Neural cell (in vitro differentiated cells): Measurements from ENCODE around the gene FAM118B. TPM values are rescaled to one million over a fixed set of nuclear protein-coding genes. Genes with fewer than 3 reads are reported as not detected.

Source experiments
- H2AFZ ChIP-seq: fragments of 200-600, 300-800 bp; sonication (generic), shearing (Covaris generic); 2 replicates; pipeline ENCODE4 v1.6.0; 2014; ENCODE audit warnings: low read depth, mild to moderate bottlenecking, antibody characterized with exemption, low read length, moderate library complexity
- H3F3A ChIP-seq: fragments of 200-600 bp; shearing (Covaris generic); 2 replicates; pipeline ENCODE4 v1.6.1; 2016; ENCODE audit warnings: mild to moderate bottlenecking, moderate library complexity, mixed read lengths, antibody characterized with exemption, low read length; ENCODE audit not compliant: insufficient read depth, poor library complexity, severe bottlenecking
- H3K27ac ChIP-seq: fragments of 200-600, 300-800 bp; sonication (generic), shearing (Covaris generic); 2 replicates; pipeline ENCODE4 v1.5.1; 2014; ENCODE audit warnings: mild to moderate bottlenecking, low read length, moderate library complexity
- H3K27me3 ChIP-seq: fragments of 300-800, 200-600 bp; sonication (generic), shearing (Covaris generic); 2 replicates; pipeline ENCODE4 v1.6.0; 2014; ENCODE audit warnings: mild to moderate bottlenecking, low read depth, low read length, moderate library complexity; ENCODE audit not compliant: insufficient read depth
- H3K36me3 ChIP-seq: fragments of 300-800, 200-600 bp; sonication (generic), shearing (Covaris generic); 2 replicates; pipeline ENCODE4 v1.5.1; 2014; ENCODE audit warnings: mild to moderate bottlenecking, antibody characterized with exemption, low read length, moderate library complexity; ENCODE audit not compliant: insufficient read depth
- H3K4me2 ChIP-seq: fragments of 300-800, 200-600 bp; sonication (generic), shearing (Covaris generic); 2 replicates; pipeline ENCODE4 v1.6.0; 2014; ENCODE audit warnings: mild to moderate bottlenecking, low read length
- H3K4me3 ChIP-seq: fragments of 300-800, 200-600 bp; sonication (generic), shearing (Covaris generic); 2 replicates; pipeline ENCODE4 v1.5.1; 2014; ENCODE audit warnings: mild to moderate bottlenecking, low read length, moderate library complexity
- H3K79me2 ChIP-seq: fragments of 200-600 bp; shearing (Covaris generic); replicated peaks from 2 replicates; pipeline ENCODE4 v1.6.0; 2014; ENCODE audit warnings: mild to moderate bottlenecking, low read length, moderate library complexity; ENCODE audit not compliant: insufficient read depth
- H3K9ac ChIP-seq: fragments of 300-800, 200-600 bp; sonication (generic), shearing (Covaris generic); 2 replicates; pipeline ENCODE4 v1.6.1; 2016; ENCODE audit warnings: mild to moderate bottlenecking, low read length, mixed read lengths
- H3K9me2 ChIP-seq: fragments of 200-600 bp; shearing (Covaris generic); 2 replicates; pipeline ENCODE4 v1.6.1; 2016; ENCODE audit warnings: mild to moderate bottlenecking, low read length, mixed read lengths; ENCODE audit not compliant: insufficient read depth
- H3K9me3 ChIP-seq: fragments of 200-600, 300-800 bp; sonication (generic), shearing (Covaris generic); 2 replicates; pipeline ENCODE4 v1.6.1; 2016; ENCODE audit warnings: mild to moderate bottlenecking, mixed run types, low read length, moderate library complexity, mixed read lengths
- H4K20me1 ChIP-seq: fragments of 200-600 bp; shearing (Covaris generic); 2 replicates; pipeline ENCODE4 v1.6.1; 2016; ENCODE audit warnings: mild to moderate bottlenecking, mixed run types; ENCODE audit not compliant: insufficient read depth
- EP300 ChIP-seq: fragments of 450-650 bp; conservative IDR thresholded peaks from 2 replicates; pipeline ENCODE4 v1.6.1; 2014; ENCODE audit warnings: antibody characterized with exemption, mild to moderate bottlenecking, moderate library complexity; ENCODE audit not compliant: poor library complexity, severe bottlenecking
- EZH2 ChIP-seq: fragments of 200-600, 300-800 bp; shearing (Covaris generic), sonication (generic); IDR thresholded peaks from 2 replicates; pipeline ENCODE4 v1.6.1; 2014; ENCODE audit warnings: antibody characterized with exemption, low read length, borderline replicate concordance, mild to moderate bottlenecking; ENCODE audit not compliant: insufficient read depth, poor library complexity, severe bottlenecking
- MXI1 ChIP-seq: fragments of 450-650 bp; conservative IDR thresholded peaks from 2 replicates; pipeline ENCODE4 v1.6.1; 2014; ENCODE audit warnings: antibody characterized with exemption, mild to moderate bottlenecking; ENCODE audit not compliant: poor library complexity, severe bottlenecking
- POLR2AphosphoS5 ChIP-seq: IDR thresholded peaks from 2 replicates; pipeline ENCODE4 v1.6.1; 2012
- RAD21 ChIP-seq: fragments of 450-650 bp; conservative IDR thresholded peaks from 2 replicates; pipeline ENCODE4 v1.6.1; 2014; ENCODE audit warnings: antibody characterized with exemption, mild to moderate bottlenecking, moderate library complexity
- SMC3 ChIP-seq: fragments of 450-650 bp; conservative IDR thresholded peaks from 2 replicates; pipeline ENCODE4 v1.6.1; 2014; ENCODE audit warnings: antibody characterized with exemption, mild to moderate bottlenecking, moderate library complexity; ENCODE audit not compliant: poor library complexity
- TAF1 ChIP-seq: IDR thresholded peaks from 2 replicates; pipeline ENCODE4 v1.6.1; 2012; ENCODE audit warnings: low read depth
- polyA plus RNA-seq: library from polyadenylated mRNA; depleted of rRNA; stranded (reverse); fragments of >200 nt; gene quantifications from 2 replicates; pipeline ENCODE4 v1.2.3, GENCODE V29; 2014
- TF ChIP-seq, protein P1 (sequence below): IDR thresholded peaks from 2 replicates; pipeline ENCODE4 v1.6.1; 2012; ENCODE audit warnings: borderline replicate concordance
- TF ChIP-seq, protein P2 (sequence below): fragments of 450-650 bp; IDR thresholded peaks from 2 replicates; pipeline ENCODE4 v1.5.1; 2014; ENCODE audit warnings: antibody characterized with exemption, mild to moderate bottlenecking, moderate library complexity; ENCODE audit not compliant: poor library complexity, severe bottlenecking

The FAM118B gene
- polyA plus RNA-seq, 1 donor from 2014 or later: 54.1 TPM

DNA sequence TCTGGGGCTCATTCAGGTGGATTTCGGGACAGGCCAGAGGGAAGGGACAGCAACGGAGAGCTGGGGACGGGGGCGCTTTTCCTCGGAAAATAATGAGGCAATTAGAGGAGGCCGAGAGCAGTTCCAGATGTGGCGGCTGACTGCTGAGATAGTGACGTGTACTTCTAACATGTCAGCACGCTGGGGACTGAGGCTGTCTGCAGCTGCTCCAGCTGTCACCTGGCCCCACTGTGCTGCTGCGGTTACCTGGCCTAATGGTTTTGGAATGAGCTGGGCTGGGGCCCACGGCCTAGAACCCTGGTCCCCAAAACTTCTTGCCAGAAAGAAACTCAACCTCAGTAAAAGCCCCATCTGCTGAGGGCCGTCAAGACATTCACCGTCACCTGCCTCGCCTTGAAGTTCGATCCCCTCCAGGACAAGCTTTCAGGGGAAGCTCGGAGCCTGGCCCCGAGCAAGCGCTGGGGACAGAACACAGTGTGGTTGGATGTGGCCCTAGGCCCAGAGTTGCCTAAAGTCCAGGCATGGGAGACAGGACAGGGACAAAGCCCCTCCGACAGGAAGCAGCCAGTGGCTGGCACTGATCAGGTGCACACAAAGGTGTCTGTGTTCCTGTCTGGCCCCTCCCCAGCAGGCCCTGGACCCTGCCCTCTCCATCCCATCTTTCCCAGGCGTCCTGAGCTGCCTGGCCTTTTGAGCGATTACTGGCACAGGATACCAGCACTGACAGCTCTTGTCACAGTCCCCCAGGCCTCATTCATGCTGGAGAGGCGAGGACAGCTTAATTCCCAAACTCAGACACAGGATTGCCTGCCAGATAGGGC lies 22.3 kb upstream of the FAM118B start:
- no peaks in the 10 kb centered on the region for H3K9me3 ChIP-seq
- H3K27me3 ChIP-seq: no peaks in the 10 kb centered on the region
- no peak overlapping the region for H3K4me2 ChIP-seq

DNA sequence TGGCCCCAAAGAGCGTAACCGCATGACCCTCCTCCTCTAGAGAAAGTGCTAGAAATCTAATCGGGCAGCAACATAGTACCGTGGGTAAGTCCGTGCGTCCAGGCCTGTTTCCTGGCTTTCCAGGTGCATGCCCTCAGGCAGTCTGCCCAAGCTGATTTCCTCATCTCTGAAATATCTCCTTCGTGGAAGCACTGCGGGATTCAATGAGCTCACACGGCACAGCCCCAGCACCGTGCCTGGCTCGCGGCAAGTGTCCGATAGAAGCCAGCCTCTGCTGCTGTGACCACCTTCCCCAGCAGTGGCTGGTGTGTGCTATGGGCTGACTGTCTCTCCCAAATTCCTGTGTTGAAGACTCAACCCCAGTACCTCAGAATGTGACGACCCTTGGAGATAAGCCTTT lies 20.8 kb upstream of the FAM118B start:
- H3K4me3 ChIP-seq: no peak overlapping the region
- no peaks in the 10 kb centered on the region for H3K36me3 ChIP-seq
- H3K79me2 ChIP-seq: no peaks in the 10 kb centered on the region
- TF ChIP-seq SMC3 (no peak), RAD21 (no peak), TAF1 (no peak), EZH2 (no peak), MXI1 (no peak), POLR2AphosphoS5 (no peak), EP300 (no peak)
- TF ChIP-seq, protein P1, sequence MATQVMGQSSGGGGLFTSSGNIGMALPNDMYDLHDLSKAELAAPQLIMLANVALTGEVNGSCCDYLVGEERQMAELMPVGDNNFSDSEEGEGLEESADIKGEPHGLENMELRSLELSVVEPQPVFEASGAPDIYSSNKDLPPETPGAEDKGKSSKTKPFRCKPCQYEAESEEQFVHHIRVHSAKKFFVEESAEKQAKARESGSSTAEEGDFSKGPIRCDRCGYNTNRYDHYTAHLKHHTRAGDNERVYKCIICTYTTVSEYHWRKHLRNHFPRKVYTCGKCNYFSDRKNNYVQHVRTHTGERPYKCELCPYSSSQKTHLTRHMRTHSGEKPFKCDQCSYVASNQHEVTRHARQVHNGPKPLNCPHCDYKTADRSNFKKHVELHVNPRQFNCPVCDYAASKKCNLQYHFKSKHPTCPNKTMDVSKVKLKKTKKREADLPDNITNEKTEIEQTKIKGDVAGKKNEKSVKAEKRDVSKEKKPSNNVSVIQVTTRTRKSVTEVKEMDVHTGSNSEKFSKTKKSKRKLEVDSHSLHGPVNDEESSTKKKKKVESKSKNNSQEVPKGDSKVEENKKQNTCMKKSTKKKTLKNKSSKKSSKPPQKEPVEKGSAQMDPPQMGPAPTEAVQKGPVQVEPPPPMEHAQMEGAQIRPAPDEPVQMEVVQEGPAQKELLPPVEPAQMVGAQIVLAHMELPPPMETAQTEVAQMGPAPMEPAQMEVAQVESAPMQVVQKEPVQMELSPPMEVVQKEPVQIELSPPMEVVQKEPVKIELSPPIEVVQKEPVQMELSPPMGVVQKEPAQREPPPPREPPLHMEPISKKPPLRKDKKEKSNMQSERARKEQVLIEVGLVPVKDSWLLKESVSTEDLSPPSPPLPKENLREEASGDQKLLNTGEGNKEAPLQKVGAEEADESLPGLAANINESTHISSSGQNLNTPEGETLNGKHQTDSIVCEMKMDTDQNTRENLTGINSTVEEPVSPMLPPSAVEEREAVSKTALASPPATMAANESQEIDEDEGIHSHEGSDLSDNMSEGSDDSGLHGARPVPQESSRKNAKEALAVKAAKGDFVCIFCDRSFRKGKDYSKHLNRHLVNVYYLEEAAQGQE: no peak
- TF ChIP-seq, protein P2, sequence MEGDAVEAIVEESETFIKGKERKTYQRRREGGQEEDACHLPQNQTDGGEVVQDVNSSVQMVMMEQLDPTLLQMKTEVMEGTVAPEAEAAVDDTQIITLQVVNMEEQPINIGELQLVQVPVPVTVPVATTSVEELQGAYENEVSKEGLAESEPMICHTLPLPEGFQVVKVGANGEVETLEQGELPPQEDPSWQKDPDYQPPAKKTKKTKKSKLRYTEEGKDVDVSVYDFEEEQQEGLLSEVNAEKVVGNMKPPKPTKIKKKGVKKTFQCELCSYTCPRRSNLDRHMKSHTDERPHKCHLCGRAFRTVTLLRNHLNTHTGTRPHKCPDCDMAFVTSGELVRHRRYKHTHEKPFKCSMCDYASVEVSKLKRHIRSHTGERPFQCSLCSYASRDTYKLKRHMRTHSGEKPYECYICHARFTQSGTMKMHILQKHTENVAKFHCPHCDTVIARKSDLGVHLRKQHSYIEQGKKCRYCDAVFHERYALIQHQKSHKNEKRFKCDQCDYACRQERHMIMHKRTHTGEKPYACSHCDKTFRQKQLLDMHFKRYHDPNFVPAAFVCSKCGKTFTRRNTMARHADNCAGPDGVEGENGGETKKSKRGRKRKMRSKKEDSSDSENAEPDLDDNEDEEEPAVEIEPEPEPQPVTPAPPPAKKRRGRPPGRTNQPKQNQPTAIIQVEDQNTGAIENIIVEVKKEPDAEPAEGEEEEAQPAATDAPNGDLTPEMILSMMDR: no peak
- no peak overlapping the region for H3K27ac ChIP-seq
- H3K9me2 ChIP-seq: no peaks in the 10 kb centered on the region
- H2AFZ ChIP-seq: no peak overlapping the region
- no peak overlapping the region for H3K9ac ChIP-seq
- no peak overlapping the region for H3K4me2 ChIP-seq
- no peaks in the 10 kb centered on the region for H4K20me1 ChIP-seq
- H3K27me3 ChIP-seq: no peaks in the 10 kb centered on the region
- no peaks in the 10 kb centered on the region for H3K9me3 ChIP-seq
- no peaks in the 10 kb centered on the region for H3F3A ChIP-seq

More for the DNA sequence above, 22.3 kb upstream of the FAM118B start:
- no peak overlapping the region for H2AFZ ChIP-seq
- H3K36me3 ChIP-seq: no peaks in the 10 kb centered on the region
- TF ChIP-seq EP300 (no peak), POLR2AphosphoS5 (no peak), SMC3 (no peak), TAF1 (no peak), EZH2 (no peak), MXI1 (no peak), RAD21 (no peak)
- TF ChIP-seq, protein P2: no peak
- TF ChIP-seq, protein P1: no peak
- no peaks in the 10 kb centered on the region for H3F3A ChIP-seq
- H3K9ac ChIP-seq: no peak overlapping the region
- no peaks in the 10 kb centered on the region for H3K79me2 ChIP-seq
- no peak overlapping the region for H3K27ac ChIP-seq
- H3K9me2 ChIP-seq: no peaks in the 10 kb centered on the region
- no peak overlapping the region for H3K4me3 ChIP-seq
- no peaks in the 10 kb centered on the region for H4K20me1 ChIP-seq
